ENCODE measurements around the gene FLOT1. TPM values are rescaled to one million over a fixed set of nuclear protein-coding genes. Genes with fewer than 3 reads are reported as not detected.

The FLOT1 gene
- total and polyA plus RNA-seq, 2 donors (not counting 1 experiment from before 2014, with no cell fraction given): 71.2 to 79.4 TPM

- H3K79me2 ChIP-seq (ENCODE audit: control insufficient read depth, insufficient read depth, low read length): peaks cover 23% of the 10 kb centered on the region
- H3K27ac ChIP-seq (ENCODE audit: low read length in 2 of 2): peak within 1 kb of the TSS; percentile 93 to 97
- ATAC-seq (ENCODE audit: low read depth) (peak; percentile 24), DNase-seq (peak; percentile 80)
- H4K20me1 ChIP-seq (ENCODE audit: control insufficient read depth, insufficient read depth, low read length, poor library complexity, severe bottlenecking): peaks cover 20% of the 10 kb centered on the region
- peaks cover 0 to 3% of the 10 kb centered on the region in 2 experiments for H3K36me3 ChIP-seq (replicated peaks in 1 of 2; ENCODE audit: control extremely low read depth in 1 of 2, control insufficient read depth in 1 of 2, extremely low read depth in 1 of 2, insufficient read depth in 2 of 2, low read length in 1 of 2)
- H3K4me3 ChIP-seq (ENCODE audit: control extremely low read depth in 1 of 5, extremely low read depth in 1 of 5, insufficient read depth in 1 of 5, low read depth in 2 of 5, low read length in 4 of 5): peak within 1 kb of the TSS; percentile 65 to 94 (median 79)
- POLR2A ChIA-PET: interaction anchor here (0.7 to 2.9 kb wide), 3 partner anchors 12 to 27 kb away, joined by 3 to 10 read pairs (median 4); partner anchors contain the start of gene MDC1
- CTCF ChIA-PET: interaction anchor here (1.1 to 8.9 kb wide), 4 partner anchors 10 to 146 kb away, joined by 3 to 151 read pairs (median 63); partner anchors contain the start of genes MDC1 and TUBB
- under 1% methylated on average over 39 of the region's 40 CpGs for WGBS (ENCODE audit: insufficient coverage)
- peak within 1 kb of the TSS; percentile 65 for H2AFZ ChIP-seq (ENCODE audit: insufficient read depth, low read depth, low read length, poor library complexity, severe bottlenecking)
- Mint-ChIP-seq H3K9me3 (ENCODE audit: insufficient read depth) (no peaks in the 10 kb centered on the region), H3K27ac (peak within 1 kb of the TSS; percentile 99), H3K4me3 (peak within 1 kb of the TSS; percentile 97), H3K4me1 (peaks cover 52% of the 10 kb centered on the region), H3K27me3 (no peaks in the 10 kb centered on the region)
- H3K27me3 ChIP-seq (replicated peaks in 1 of 4; ENCODE audit: control extremely low read depth in 1 of 4, control insufficient read depth in 3 of 4, insufficient read depth in 4 of 4, low read length in 3 of 4): no peaks in the 10 kb centered on the region
- no peaks in the 10 kb centered on the region for H3K9me3 ChIP-seq (ENCODE audit: control extremely low read depth in 1 of 3, control insufficient read depth in 2 of 3, insufficient read depth in 1 of 3, low read length in 2 of 3)
- intact Hi-C loops (cut with micrococcal nuclease): loop anchor here (1.0 kb wide), 1 partner anchor 8 kb away; no protein-coding TSS in a partner anchor
- no peak for TF ChIP-seq CTCF (IDR thresholded peaks at IDR 0.05)
- no peak for TF ChIP-seq EZH2 (IDR thresholded peaks at IDR 0.05; ENCODE audit: borderline replicate concordance, insufficient read depth, low read depth, low read length, poor library complexity, severe bottlenecking)
- peaks cover 36 to 43% of the 10 kb centered on the region in 2 donors for H3K4me1 ChIP-seq (ENCODE audit: control insufficient read depth in 2 of 2, insufficient read depth in 2 of 2, low read length in 2 of 2)
- H3K9ac ChIP-seq (ENCODE audit: low read length): peak within 1 kb of the TSS; percentile 98
- H3K4me2 ChIP-seq (replicated peaks; ENCODE audit: low read depth, low read length, poor library complexity, severe bottlenecking): peak within 1 kb of the TSS; percentile 100
Observed at GRCh38 chr6:30690403-30691207, 51.9 kb downstream of the FLOT1 start, which contains the start of gene NRM. Gene NRM, minus strand, starts transcription at chr6:30690984. Its CDS starts 10 bp downstream, at chr6:30690974.

Data from B cell (primary cell).